HG03103 (cell line): ENCODE results near the gene RITA1.
"Not testable (repeated sequence)": the region's sequence is repeated elsewhere in the genome, so short reads cannot be mapped to it uniquely, and the experiment has no call there.

ENCODE experiments used
- ATAC-seq: cut with Tn5 transposase; IDR thresholded peaks from one replicate; pipeline ENCODE4 v1.9.1; 2021; ENCODE audit warnings: low read depth; ENCODE audit not compliant: unreplicated experiment

The RITA1 gene

DNA sequence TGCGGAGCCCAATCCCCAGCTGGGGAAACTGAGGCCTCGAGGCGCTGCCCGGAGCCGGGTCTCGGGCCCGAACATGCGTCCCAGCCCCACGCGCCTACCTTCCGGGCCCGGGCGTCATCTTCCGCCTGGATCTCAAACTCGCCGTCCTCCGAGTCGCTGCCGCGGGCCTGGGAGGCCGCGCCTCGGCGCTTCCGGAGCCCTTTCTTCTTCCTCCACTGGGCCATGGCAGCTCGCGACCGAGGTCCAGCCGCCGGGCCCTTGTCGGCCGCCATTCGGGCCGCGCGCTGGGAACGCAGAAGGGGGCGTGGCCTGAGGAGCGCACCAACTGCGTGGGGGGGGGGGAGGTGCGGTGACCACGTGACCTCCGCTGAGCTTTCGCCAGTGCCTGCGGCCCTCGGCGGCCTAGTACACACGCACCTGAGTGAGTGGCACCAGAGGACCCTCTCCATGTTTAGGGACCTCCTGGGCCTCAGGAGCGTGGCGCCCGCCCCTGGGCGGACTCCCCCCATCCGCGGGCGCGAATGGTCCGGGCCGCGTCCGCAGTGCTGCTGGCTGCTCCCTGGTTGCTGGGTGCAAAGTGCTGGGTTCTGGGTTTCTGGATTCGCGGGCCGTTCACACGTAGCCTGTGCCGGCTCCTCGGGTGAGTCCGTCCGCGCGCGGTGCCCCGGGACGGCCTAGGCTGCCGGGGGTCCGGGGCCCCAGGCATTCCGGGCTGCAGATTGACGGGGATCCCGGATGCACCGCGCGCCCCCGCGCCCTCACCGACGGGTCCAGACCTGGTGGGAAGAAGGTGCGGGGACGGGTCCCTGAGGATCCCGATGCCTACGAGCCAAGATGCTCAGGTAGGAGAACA lies at the start of gene RITA1, which contains the start of gene DDX54:
Gene RITA1 (plus strand): TSS at position 542 of the 853 bp plus-strand sequence. CDS start 1,026 bp downstream, outside the sequence.
Gene DDX54 (minus strand): TSS at position 299 of the 853 bp plus-strand sequence. CDS start 27 bp downstream, at position 272.
- ATAC-seq, result peak; percentile 40

DNA sequence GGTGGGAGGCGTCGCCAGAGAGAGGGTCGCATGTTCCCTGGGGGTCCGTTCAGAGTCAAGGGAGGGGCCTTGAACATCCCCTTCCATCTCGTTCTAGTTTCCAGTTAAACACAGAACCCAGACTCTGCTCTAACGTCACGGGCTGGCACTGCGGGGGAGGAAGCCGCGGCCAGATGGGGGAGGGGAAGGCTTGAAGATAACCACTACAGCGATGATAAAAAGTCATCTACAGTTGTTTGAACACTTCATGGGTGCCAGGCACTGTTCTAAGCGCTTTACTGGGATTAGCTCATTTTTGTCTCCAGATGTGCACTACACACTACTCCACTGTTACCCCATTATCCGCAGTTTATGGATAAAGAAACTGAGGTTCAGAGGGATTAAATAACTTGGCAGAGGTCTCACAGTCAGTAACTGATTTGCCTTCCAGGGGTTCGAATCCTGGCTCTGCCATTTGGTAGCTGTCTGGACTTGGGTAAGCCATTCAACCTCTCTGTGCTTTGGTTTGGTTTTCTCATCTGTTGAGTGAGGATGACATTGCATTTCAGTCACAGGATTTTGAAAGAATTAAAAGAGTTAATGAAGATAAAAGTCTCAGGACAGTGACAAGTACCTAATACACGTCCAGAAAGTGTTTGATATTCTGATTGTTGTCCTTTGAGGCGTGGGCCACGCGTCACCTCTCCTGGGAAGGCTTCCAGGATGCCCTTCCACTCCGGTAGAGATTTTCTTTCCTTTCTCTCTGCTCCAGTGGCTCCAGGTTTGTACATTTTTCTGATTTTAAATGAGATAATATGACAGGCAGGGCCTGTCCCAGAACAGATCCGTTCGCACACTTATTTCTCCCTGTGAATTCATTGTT lies 49.2 kb upstream of the RITA1 start:
- ATAC-seq, result no peak

DNA sequence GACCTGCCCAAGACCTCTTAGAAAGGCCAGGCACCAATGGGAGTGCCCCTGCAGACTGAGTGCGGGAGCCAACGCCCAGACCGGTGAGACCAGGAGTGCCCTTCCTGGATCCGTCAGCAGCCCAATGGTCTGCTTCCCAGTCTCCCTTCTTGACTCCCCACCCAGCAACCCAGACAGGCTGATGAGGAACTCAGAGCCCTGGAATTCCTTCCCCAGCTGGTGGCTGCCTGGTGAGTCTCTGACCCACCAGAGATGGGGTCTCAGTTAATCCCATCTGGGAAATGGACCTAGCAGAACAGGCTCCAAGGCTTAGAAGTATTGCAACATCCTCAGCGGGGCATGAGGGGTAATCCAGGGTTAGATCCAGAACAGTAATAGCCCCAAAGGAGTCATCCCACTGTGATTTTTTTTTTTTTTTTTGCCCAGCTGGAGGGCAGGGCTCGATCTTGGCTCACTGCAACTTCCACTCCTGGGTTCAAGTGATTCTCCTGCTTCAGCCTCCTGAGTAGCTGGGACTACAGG lies 48.5 kb upstream of the RITA1 start:
- no peak for ATAC-seq

GRCh38 chr12:113137861-113138783 lies 47.4 kb upstream of the RITA1 start:
- ATAC-seq, result no peak

DNA sequence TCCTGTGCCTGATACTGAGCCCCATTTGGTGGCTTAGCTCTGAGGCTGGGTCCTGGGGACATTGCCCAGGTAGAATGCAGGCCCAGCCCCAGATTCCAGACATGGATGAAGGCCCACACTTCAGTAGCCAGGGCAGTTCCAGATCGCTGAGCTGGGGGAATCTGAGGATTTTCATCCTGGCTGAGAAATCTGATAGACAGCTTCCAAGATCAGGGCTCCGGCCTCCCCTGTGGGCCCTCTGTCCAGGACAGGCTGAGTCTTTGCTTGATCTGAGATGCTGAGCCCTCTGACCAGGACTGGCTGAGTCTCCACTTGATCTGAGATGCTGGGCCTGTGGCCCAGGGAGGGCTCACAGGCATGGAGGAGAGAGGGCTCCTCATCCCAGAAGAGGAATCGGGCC lies 46.7 kb upstream of the RITA1 start:
- ATAC-seq, result no peak

DNA sequence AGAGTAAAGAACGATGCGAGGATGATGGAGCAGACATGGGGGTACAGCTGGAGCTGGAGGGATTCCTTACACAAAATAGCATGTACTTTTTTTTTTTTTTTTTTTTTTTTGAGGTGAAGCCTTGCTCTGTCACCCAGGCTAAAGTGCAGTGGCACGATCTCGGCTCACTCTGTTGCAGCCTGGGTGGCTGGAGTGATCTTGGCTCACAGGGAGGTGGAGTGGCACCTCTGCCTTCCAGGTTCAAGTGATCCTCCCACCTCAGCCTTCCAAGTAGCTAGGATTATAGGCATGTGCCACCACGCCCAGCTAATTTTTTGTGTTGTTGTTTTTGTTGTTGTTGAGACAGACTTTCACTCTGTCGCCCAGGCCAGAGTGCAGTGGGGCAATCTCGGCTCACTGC lies 44.8 kb upstream of the RITA1 start:
- no peak for ATAC-seq

DNA sequence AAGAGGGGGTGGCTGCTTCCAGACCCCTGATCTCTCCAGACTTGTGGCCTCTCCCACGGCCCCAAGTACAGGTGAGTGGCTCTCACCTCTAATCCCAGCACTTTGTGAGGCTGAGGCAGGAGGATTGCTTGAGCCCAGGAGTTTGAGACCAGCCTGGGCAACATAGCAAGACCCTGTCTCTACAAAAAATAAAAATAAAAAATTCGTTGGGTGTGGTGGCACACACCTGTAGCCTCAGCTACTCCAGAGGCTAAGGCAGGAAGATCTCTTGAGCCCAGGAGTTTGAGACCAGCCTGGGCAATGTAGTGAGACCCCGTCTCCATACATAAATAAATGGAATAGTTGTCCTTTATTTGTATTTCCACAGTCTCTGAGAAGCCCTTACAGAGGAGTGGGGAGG lies 43.8 kb upstream of the RITA1 start:
- not testable (repeated sequence) for ATAC-seq

DNA sequence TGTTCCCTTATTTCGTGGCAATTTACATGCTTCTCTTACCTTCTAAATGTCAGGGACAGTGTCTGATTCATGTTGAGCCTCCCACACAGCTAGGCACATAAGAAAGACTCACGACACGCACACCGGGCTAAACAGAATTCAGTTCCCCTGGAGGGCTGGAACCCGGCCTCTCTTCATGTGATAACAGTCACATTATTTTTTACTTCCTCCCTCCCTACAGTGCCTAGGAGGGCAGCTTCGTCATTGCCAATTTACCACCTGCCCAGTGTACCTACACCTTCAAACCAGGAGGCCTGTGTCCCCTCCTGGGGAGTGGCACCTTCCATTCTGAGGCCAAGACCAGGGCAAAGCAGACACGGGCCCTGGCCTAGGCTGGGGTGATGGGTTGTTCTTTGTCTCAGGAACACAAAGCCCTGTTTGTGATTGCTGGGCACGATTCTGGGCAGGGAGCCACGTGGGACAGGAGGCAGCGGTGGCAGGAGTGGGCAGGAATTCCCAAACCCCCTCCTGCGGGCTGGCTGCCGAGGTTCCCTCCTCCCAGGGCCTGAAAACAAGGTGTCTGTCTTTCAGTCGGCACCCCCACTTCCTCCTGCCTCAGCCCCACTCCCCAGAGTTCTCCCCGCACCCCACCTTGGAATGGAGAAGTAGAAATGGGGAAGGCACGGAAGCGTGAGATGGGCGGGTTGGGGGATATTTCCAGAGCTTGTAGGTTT lies 43.2 kb upstream of the RITA1 start:
- no peak for ATAC-seq

DNA sequence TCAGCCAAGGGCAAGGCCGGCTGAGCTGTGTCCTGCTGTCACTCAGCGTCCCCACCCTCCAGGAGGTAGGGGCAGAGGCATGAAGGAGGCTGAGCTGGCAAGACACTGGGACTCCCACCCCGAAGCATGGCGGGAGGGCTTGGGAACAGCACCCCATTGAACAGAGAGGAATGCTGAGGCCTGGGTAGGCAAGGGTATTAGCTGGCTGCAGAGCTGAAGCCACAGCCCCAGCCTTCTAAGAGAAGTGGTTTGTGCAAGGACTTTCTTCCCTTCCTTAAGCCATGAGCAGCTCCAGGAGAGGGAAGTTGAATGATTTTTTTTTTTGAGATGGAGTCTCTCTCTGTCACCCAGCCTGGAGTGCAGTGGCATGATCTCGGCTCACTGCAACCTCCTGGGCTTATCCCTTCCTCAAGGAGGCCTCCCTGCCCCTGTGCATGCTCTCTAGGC lies 42.6 kb upstream of the RITA1 start:
- ATAC-seq, result no peak

- ATAC-seq, result no peak
Observed at GRCh38 chr12:113143959-113144358, 41.6 kb upstream of the RITA1 start.

- ATAC-seq, result no peak
Observed at GRCh38 chr12:113144806-113145205, 40.7 kb upstream of the RITA1 start.

DNA sequence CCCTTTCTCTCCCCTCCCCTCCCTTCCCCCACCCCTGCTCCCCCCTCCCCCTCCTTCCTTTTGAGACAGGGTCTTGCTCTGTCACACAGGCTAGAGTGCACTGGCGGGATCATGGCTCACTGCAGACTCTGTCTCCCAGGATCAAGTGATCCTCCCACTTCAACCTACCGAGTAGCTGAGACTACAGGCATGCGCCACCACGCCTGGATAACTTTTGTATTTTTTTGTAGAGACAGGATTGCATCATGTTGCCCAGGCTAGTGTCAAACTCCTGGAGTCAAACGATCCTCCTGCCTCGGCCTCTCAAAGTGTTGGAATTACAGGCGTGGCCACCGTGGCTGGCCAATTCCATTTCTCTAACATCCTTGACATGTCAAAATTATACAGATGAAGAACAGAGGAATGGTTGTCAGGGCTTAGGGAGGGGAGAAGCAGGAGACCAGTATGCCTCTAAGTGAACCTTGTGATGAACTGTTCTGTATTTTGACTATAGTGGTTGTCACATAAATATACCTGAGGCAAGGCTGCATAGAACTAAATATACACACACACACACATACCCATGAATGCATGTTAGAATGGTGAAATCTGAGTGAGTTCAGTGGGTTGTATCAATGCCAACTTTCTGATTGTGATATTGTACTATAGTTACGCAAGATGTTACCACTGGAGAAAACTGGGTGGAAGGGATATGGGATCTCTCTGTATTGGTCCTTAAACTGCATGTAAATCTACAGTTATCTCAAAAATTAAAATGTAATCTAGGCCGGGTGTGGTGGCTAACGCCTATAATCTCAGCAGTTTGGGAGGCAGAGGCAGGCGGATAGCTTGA lies 39.6 kb upstream of the RITA1 start:
- no peak for ATAC-seq

- no peak for ATAC-seq
Observed at GRCh38 chr12:113146999-113147398, 38.5 kb upstream of the RITA1 start.

GRCh38 chr12:113149361-113150150 lies 36.0 kb upstream of the RITA1 start, which contains the start of gene CFAP73:
CFAP73 (plus strand) TSS chr12:113149724; CDS start chr12:113149858, 134 bp downstream.
- ATAC-seq, result no peak

- ATAC-seq, result no peak
Observed at GRCh38 chr12:113151655-113152054, 33.9 kb upstream of the RITA1 start.

DNA sequence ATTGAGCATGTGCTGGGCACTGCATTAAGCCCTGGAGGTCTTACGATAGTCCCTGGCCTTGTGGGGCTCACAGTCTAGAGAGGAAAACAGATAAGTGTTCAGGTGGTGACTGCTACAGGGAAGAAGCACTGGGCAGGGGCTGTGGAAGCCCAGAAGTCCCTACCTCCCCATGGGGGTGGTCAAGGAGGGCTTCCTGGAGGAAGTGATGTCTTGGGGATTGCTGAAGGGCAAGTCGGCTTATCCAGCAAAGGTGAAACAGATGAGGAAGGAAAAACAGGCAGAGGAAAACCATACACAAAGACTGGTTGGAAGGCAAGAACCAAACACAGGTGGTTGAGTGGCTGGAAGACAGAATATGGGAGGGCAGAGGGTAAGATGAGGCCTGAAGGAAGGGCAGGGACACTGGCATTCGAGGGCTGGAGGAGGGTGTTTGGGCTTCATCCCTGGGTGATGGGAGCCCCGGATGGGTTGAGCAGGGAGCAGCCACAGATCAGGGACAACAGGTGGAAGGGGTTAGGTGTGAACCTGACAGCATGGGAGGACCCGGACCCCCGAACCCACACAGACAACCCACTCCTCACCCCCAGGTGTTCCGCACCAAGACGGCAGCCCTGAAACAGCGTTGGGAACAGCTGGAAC lies 33.2 kb upstream of the RITA1 start:
- ATAC-seq, result no peak
